GM21381 (cell line): Measurements from ENCODE around the gene ZIC4.

Source experiments
- ATAC-seq: cut with Tn5 transposase; IDR thresholded peaks from one replicate; pipeline ENCODE4 v1.9.1; 2021; ENCODE audit warnings: mild to moderate bottlenecking, moderate library complexity; ENCODE audit not compliant: unreplicated experiment

Gene ZIC4

DNA sequence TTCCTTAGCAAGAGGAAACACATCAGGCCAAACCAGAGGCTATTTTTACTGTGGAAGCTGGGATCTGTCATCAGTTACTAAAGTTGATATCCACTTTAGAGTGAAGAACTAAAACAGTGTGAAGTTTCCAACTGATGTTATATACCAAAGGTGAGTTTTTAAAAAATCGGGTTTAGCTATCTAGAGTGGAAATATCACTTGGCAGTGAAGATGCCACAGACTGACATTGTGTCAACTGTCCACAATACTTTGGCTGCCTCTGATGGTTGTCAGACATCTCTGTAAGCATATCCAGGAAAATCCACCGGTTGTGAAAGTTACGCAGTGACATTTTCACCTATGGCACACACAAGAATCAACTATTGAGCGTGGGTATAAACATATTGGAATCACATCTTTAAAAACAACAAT is 12.0 kb upstream of the ZIC4 start:
- ATAC-seq, result no peak

DNA sequence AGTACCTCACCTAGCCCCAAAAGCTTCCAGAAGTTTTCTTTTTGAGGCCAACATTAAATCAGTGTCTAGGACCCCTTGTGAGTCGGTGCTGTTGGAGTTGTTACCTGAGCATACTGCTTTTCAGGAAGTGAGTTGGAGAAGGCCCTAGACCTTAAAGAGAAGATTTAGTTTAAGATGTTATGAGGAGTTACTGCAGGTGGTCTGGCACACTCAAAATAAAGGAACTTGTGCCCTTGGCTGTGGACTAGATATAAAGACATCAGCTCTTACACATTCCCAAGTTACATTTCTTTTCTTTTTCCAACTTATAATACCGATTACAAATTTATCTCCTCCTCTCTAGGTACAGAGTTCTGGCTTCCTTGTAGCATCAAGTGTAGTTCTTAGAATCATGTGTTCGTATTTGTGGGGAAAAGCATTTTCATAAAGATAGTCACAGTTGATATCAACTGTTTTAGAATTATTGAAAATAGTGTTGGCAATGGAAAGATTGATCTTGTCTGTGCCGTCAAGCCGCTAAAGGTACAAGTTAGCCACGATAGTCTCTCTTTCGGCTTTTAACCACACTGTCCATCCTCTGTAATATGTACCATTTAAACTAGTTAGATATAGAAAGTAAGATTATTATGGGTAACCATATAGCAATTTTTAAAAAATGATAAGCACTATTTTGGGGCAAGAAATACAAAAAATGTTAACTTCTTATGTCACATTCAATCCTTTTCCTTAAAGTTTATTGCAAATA is 11.4 kb upstream of the ZIC4 start:
- ATAC-seq, result no peak

GRCh38 chr3:147416931-147417330 is 10.6 kb upstream of the ZIC4 start:
- ATAC-seq, result no peak

DNA sequence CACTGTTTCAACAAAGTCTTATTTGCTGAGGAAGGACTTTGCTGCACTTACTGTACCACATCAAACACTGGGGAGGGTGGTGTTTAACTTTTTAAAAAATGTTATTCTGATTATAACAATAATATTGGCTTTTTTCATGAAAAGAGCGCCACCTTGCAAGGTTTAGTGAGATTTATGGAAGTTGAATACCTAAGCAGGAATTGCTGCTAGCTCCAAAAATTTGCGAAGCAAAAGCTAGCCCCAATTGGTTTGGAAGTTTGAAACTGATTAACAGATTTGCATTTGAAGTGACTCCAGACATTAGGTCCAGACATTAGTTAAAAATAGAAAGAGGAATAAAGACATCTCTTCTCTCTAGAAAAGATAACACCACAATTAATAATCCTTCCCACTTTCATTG is 9.5 kb upstream of the ZIC4 start:
- no peak for ATAC-seq

DNA sequence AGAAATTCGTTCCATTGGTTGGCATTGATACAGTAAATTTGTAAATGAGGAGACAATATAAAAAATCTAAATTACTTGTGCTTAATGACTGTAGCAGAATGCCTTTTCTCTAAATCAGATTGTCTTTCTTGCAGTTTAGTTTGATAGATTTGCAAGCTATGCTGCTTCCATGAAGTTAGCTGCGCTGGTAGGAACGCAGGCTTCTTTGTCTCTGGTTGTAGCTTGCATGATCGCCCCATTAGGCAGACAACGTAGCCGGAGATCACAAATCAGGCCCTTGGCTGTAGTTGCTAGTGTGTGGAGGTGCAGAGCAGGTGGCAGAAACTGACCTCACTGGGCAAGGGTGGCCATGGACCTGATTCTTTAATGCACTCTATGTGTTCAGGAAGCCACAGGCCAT is 8.9 kb upstream of the ZIC4 start:
- ATAC-seq, result no peak

DNA sequence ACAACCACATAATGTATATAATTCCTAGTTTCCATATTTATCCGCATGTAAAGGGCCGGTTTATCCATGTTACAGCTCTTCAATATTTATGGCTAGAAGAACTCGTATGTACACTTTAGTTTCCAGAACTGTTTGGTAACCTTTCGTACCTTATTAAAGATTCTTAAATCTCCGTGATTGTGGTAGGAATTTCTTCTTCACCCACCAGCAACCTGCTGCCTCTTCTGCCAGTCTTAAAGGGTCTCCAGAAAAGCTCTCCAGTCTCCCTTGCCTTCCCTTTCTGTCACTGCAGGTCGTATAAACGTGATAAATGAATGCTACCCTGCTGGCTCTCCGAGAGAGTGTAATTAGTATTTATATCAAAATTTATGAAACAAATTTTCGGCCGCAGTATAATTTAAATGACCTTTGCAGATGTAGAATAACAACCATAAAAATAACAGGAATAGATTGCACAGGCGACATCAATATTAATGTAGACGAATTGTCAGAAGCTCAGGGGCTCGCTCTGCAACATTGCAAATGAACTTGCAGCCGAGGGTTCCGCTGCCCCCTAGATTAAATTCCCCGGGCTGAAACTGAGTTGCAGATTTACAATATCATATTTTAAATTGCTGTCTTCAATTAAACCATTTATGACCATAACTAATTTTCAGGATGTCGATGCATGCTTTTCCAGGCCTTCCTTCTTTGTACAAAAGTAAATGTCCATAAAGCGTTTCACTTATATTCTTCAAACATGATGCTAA is 8.2 kb upstream of the ZIC4 start:
- no peak for ATAC-seq

DNA sequence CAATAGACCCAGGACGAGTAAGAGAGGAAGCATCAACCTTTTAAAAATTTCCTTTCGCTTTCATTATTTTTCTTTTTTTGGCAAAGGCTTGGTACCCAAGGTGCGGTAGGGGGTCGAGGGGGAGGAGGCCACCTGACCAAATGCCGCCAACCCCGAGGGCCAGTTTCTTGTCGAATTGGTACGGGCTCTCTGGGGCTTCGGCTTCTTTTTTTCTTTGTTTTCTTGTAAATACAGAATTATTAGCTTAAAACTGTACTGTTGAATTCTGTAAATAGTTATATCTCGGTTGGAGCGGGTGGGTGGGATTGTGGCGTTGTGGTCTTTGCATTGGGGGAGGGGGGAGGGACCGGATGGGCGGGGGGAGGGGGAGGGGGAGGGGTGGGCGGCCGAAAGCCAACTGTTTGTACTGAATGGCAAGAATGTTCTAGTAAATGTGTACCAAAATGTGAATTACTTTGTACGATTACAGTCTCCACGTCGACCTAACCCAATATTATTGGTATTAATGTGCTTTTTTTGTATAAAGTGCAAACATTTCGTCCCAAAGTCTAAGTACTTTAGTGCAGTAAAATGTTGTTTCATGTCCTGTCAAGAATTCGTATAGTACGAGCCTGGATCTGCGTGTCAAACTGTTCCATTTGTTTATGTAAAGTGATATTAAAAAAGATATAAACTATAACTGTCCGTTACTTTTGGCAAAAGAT is 7.5 kb upstream of the ZIC4 start:
- no peak for ATAC-seq

- no peak for ATAC-seq
Measured at GRCh38 chr3:147412917-147413685, 6.8 kb upstream of the ZIC4 start.

DNA sequence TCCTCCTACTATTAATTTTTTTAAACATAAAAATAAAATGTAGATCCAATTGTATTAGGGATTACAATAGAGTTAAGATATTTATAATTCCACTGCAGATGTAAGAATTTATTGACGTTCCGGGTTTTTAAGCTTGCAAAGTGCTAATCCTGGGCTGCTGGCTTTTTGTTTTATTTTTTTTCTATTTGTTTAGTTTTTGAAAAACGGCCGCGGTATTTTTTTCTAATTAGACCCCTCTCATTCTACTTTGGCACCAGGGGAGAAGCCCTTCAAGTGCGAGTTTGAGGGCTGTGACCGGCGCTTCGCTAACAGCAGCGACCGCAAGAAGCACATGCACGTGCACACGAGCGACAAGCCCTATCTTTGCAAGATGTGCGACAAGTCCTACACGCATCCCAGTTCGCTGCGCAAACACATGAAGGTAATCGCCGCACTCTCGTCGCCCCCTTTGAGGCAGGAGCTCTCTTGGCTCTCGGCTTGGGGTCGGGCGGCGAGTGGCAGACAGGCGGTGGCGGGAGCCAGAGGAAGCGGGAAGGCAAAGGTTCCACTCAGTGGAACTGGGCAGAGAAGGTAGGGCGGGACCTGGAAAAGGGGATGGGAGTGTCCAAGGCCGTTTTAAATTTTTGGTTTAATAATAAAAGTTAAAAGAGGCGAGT is 6.0 kb upstream of the ZIC4 start:
- no peak for ATAC-seq

DNA sequence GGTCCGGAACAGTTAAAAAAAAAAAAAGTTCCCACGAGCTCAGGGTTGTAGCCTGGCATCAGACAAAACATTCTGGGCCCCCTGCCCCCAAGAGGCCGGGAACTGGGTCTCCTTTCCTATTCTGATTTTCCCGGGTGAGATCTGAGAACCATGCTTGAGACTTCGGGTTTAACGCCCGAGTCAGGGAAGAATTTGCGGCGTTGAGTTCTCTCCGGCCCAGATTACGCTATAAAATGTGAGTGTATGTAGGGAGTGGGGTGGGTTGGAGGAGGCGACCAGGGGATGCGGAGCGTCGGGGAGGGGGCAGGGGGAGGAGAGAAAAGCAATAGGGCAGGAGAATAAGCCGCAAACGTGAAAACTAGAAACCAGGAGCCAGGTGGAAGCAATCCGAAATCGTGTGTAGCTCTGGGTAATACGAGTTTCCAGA is 5.5 kb upstream of the ZIC4 start:
- ATAC-seq, result no peak

DNA sequence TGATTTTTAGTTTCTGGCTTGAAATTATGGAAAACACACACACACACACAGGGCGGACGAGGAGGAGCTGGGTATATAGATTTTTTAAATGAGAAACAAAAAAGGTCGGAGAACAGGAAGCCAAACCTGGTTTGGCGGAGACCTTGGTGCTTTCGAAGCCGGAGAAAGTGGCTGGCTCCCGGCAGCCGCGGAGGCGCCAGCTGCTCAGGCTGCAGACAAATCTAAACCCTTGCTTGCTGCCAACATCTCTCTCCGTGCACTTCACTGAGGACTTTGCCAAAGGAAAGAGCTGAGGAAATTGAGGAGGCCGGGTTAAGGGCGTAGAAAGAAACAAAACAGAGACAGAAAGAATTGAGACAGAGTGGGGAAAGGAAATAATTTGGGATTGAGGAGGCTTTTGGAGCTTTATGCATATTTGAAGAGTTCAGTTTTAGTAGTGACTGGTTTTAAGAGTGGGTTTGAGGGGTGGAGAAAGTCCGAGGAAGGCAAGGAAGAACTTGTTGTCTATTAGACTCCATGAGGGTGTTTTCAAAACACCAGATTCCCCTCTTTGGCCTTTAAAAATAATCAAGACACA is 5.0 kb upstream of the ZIC4 start:
- ATAC-seq, result no peak

GRCh38 chr3:147410526-147411237 is 4.3 kb upstream of the ZIC4 start:
- ATAC-seq, result no peak

GRCh38 chr3:147410116-147410525 is 3.8 kb upstream of the ZIC4 start:
- ATAC-seq, result no peak

DNA sequence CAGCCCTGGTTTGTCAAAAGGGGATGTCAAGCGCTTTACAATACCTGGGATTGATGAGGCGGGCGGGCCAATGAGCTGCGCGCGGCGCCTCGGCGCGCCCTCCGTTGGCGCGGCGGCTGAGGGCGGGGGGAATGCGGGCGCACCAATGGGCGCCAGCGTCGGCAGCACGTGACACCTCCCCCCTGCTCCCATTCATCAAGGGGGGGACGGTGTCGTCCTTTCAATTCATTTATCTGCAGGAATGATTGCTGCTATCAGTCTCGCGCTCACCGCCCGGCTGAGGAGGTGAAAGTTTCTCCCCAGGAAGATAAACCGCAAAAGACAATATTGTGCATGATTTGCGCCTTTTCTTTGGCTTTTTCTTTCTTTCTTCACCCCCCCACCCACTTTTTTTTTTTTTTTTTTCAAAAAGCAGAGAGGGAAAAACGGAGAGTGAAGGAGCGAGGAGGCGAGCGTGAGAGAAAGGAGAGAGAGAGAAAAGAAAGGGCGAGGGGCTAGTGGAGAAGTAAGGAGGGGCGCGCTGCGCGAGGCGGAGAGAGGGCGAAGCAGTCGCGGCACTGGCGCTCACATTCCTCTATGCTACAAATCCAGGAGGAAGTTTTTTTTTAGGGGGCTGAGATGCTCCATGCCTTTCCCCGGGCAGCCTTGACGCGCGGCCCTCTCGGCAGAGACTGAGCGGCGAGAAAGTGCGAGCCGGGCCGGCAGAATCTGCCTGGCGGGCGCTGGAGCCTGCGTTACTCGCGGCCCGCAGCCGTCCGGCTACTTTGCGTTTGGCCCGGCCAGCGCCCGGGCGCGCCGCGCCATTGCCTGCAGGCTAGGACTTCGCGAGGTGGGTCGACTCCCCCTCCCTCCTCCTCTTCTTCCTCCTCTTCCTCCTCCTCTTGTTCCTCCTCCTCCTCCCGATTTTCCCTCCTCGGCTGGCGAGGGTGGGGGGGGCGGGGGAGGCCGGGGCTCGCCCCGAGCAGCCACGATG is 3.1 kb upstream of the ZIC4 start, which contains the start of gene ZIC1:
Gene ZIC1, plus strand, starts transcription at position 223 of the 973 bp plus-strand sequence. Its CDS starts 748 bp downstream, at position 971.
- ATAC-seq, result no peak

DNA sequence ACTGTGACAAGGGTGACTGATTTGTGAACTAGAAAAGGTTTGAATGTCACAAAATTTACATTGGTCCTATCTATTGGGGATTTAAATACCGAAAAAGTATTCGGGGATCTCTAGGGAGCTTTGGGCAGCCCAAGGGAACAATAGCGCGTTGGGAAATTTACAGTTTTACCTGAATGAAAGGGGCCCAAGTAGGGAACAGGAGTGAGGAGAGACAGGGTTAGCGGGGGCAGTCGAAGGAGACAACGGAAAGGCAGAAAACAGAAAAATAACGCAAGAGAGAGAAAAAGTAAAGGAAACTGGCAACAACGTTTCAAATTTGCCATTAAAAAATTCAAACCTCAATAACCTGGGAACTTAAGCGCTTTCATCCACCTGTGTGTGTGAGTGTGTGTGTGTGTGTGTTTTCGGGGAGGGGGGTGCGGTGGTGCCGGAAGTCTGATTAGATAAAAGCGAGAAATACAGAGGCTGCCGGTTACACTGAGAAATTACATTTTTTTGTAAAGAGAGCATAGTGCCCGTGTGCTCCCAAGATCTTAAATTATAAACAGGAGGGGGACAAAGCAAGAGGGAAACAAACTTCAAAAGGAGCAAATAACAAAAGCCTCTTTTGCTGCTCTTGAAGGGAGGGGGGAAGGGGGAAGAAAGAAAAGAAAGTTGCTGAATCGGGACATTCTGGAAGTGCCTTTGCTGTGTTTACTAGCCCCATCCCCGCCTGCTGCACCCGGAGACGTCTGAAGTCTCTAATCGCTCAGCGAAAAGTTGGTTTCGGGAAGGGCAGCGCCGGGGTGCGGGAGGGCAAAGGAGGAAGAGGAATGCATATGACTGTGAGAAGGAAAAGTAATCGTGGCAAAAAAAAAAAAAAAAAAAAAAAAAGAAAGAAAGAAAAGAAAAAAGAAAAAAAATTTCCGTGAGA is 2.1 kb upstream of the ZIC4 start:
- ATAC-seq, result no peak

GRCh38 chr3:147407498-147408187 is 1.3 kb upstream of the ZIC4 start:
- ATAC-seq, result no peak

GRCh38 chr3:147407114-147407497 is 763 bp upstream of the ZIC4 start:
- no peak for ATAC-seq
